DND-41 (cell line): ENCODE data around the gene PHLPP1.

Experiments
- ATAC-seq: fragments of 200-7000 bp; cut with Tn5 transposase; 3 replicates; pipeline ENCODE4 v1.9.1; 2021; ENCODE audit warnings: low read depth; ENCODE audit not compliant: insufficient read depth
- DNase-seq: peaks from one replicate; pipeline ENCODE4 v3.0.0-alpha.2; 2020
- H2AFZ ChIP-seq: 2 replicates; pipeline ENCODE4 v1.6.0; 2012; ENCODE audit warnings: low read depth, low read length
- H3K27ac ChIP-seq: 2 replicates; pipeline ENCODE4 v1.5.1; 2012; ENCODE audit warnings: low read length, inconsistent platforms
- H3K27me3 ChIP-seq: fragments of 200-600 bp; sonication (generic); 2 replicates; pipeline ENCODE4 v1.6.0; 2012; ENCODE audit warnings: low read length, mild to moderate bottlenecking, inconsistent platforms; ENCODE audit not compliant: insufficient read depth, poor library complexity
- H3K36me3 ChIP-seq: 2 replicates; pipeline ENCODE4 v1.5.1; 2012; ENCODE audit warnings: low read length, inconsistent platforms; ENCODE audit not compliant: insufficient read depth
- H3K4me1 ChIP-seq: 2 replicates; pipeline ENCODE4 v1.5.1; 2012; ENCODE audit warnings: mild to moderate bottlenecking, low read length; ENCODE audit not compliant: insufficient read depth
- H3K4me2 ChIP-seq: 2 replicates; pipeline ENCODE4 v1.6.0; 2012; ENCODE audit warnings: mild to moderate bottlenecking, moderate library complexity, low read length, inconsistent platforms; ENCODE audit not compliant: insufficient read depth
- H3K4me3 ChIP-seq, 2 experiments: fragments of 200-600 bp in 1 of 2; shearing (Covaris generic) in 1 of 2; 2 replicates each; pipeline ENCODE4 v1.5.1; 2012 to 2016; ENCODE audit warnings: inconsistent platforms in 2 of 2, low read length in 2 of 2, mild to moderate bottlenecking in 2 of 2, low read depth in 1 of 2, moderate library complexity in 1 of 2
- H3K79me2 ChIP-seq: 2 replicates; pipeline ENCODE4 v1.6.0; 2012; ENCODE audit warnings: low read length, inconsistent platforms; ENCODE audit not compliant: insufficient read depth
- H3K9ac ChIP-seq: 2 replicates; pipeline ENCODE4 v1.6.0; 2012; ENCODE audit warnings: low read depth, mild to moderate bottlenecking, inconsistent platforms, low read length, moderate library complexity
- H3K9me3 ChIP-seq: 2 replicates; pipeline ENCODE4 v1.5.1; 2012; ENCODE audit warnings: low read length, moderate library complexity, mild to moderate bottlenecking, inconsistent platforms; ENCODE audit not compliant: insufficient read depth, severe bottlenecking
- H4K20me1 ChIP-seq: 2 replicates; pipeline ENCODE4 v1.6.0; 2012; ENCODE audit warnings: low read length; ENCODE audit not compliant: insufficient read depth
- EZH2 ChIP-seq: IDR thresholded peaks from 3 replicates; pipeline ENCODE4 v1.6.1; 2012; ENCODE audit warnings: borderline replicate concordance, low read depth, mild to moderate bottlenecking, moderate library complexity, low read length, inconsistent platforms; ENCODE audit not compliant: severe bottlenecking
- TF ChIP-seq, protein P1 (sequence below): IDR thresholded peaks from 2 replicates; pipeline ENCODE4 v1.5.1; 2012; ENCODE audit warnings: borderline replicate concordance, low read length, moderate library complexity, mild to moderate bottlenecking; ENCODE audit not compliant: poor library complexity, severe bottlenecking; ENCODE audit errors: extremely low read depth

Gene PHLPP1

DNA sequence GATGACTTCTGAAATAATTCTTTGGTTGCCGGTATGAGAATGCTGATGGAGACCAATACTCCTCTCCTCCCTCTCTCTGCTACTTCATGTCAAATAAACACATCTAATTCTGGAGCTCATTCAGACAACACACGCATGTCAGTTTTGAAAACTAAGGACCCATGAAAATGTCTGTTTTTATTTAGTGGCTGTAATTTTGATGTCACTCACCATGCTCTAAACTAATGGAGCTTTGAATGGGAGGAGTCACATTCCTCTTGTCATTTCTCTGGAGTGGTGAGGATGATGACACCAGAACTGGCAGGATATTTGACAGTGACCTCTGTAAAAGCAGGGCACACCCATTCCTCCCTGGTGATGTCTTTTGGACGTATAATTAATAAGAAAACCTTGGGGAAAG is 163.0 kb downstream of the PHLPP1 start:
- Histone ChIP-seq H3K9me3 (no peaks in the 10 kb centered on the region), H3K27ac (no peak overlapping the region), H4K20me1 (no peaks in the 10 kb centered on the region), H3K4me3 (no peak overlapping the region), H3K9ac (no peak overlapping the region), H3K27me3 (no peaks in the 10 kb centered on the region), H3K4me2 (no peak overlapping the region), H3K79me2 (no peaks in the 10 kb centered on the region), H3K4me1 (no peaks in the 10 kb centered on the region), H3K36me3 (no peaks in the 10 kb centered on the region), H2AFZ (no peak overlapping the region)
- DNase-seq, result no peak
- no peak for ATAC-seq
- TF ChIP-seq, protein P1, sequence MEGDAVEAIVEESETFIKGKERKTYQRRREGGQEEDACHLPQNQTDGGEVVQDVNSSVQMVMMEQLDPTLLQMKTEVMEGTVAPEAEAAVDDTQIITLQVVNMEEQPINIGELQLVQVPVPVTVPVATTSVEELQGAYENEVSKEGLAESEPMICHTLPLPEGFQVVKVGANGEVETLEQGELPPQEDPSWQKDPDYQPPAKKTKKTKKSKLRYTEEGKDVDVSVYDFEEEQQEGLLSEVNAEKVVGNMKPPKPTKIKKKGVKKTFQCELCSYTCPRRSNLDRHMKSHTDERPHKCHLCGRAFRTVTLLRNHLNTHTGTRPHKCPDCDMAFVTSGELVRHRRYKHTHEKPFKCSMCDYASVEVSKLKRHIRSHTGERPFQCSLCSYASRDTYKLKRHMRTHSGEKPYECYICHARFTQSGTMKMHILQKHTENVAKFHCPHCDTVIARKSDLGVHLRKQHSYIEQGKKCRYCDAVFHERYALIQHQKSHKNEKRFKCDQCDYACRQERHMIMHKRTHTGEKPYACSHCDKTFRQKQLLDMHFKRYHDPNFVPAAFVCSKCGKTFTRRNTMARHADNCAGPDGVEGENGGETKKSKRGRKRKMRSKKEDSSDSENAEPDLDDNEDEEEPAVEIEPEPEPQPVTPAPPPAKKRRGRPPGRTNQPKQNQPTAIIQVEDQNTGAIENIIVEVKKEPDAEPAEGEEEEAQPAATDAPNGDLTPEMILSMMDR, result no peak
- TF ChIP-seq EZH2, result no peak

DNA sequence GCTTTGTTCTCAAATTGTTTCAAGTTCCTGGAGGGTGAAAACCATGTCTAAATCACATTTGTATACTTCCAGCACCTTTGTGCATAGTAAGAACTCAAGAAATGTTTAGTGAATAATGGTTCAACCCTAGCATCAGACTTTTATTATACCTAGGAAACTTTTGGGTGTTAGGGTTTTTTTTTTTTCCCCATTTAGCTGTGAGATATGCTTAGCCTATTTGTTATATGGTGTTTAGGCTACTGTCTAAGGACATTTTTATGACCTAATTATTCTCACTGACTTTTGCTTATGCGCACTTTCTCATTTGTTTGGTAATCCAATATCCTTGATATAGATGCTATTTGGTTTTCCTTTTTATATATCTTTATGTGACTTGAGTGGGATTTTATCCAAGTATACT is 164.7 kb downstream of the PHLPP1 start:
- H3K9ac ChIP-seq, result no peak overlapping the region
- no peak for ATAC-seq
- H3K4me2 ChIP-seq, result no peak overlapping the region
- no peak overlapping the region for H2AFZ ChIP-seq
- no peaks in the 10 kb centered on the region for H3K27me3 ChIP-seq
- no peak overlapping the region for H3K4me3 ChIP-seq
- H3K79me2 ChIP-seq, result no peaks in the 10 kb centered on the region
- no peaks in the 10 kb centered on the region for H4K20me1 ChIP-seq
- H3K4me1 ChIP-seq, result no peaks in the 10 kb centered on the region
- DNase-seq, result no peak
- no peaks in the 10 kb centered on the region for H3K36me3 ChIP-seq
- H3K9me3 ChIP-seq, result no peaks in the 10 kb centered on the region
- TF ChIP-seq, protein P1, result no peak
- TF ChIP-seq EZH2, result no peak
- no peak overlapping the region for H3K27ac ChIP-seq

DNA sequence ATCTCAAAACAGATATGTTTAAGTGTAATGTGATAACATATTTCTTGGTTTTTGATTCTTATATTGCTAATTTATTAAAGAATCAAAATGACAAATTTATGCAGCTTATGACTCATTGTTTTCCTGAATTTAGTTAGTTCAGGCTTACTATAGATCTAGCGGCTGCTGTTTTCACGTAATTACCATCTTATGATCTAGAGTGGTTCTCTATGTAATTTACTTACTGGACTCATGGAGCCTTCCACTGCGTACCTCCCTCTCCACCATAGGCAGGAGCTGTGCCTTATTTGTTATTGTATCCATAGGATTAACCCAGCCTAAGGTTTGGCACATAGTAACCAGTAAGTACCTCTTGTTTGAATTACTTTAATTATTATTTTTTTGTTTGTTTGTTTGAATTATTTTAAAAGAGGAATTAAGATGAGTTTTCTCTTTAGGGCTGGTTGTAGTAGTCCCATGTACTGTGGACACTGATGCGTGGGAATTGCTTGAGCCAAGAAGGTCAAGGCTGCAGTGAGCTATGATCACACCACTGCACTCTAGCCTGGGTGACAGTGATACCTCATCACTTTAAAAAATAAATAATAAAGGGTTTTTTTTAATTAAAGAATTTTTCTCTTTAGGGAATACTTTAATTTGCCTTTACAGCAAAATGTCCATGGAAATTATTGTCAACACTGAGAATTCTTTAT is 165.5 kb downstream of the PHLPP1 start:
- Histone ChIP-seq H3K27ac (no peak overlapping the region), H3K9me3 (no peaks in the 10 kb centered on the region), H3K79me2 (no peaks in the 10 kb centered on the region), H4K20me1 (no peaks in the 10 kb centered on the region), H3K27me3 (no peaks in the 10 kb centered on the region), H3K36me3 (no peaks in the 10 kb centered on the region), H3K4me2 (no peak overlapping the region), H3K4me1 (no peaks in the 10 kb centered on the region), H3K4me3 (no peak overlapping the region), H2AFZ (no peak overlapping the region), H3K9ac (no peak overlapping the region)
- TF ChIP-seq, protein P1, result no peak
- no peak for TF ChIP-seq EZH2
- DNase-seq, result no peak
- no peak for ATAC-seq
